Measurements from ENCODE around the gene LRP1.

The LRP1 gene

GRCh38 chr12:57190037-57190436 is 61.8 kb downstream of the LRP1 start:
- TF ChIP-seq, protein P1, sequence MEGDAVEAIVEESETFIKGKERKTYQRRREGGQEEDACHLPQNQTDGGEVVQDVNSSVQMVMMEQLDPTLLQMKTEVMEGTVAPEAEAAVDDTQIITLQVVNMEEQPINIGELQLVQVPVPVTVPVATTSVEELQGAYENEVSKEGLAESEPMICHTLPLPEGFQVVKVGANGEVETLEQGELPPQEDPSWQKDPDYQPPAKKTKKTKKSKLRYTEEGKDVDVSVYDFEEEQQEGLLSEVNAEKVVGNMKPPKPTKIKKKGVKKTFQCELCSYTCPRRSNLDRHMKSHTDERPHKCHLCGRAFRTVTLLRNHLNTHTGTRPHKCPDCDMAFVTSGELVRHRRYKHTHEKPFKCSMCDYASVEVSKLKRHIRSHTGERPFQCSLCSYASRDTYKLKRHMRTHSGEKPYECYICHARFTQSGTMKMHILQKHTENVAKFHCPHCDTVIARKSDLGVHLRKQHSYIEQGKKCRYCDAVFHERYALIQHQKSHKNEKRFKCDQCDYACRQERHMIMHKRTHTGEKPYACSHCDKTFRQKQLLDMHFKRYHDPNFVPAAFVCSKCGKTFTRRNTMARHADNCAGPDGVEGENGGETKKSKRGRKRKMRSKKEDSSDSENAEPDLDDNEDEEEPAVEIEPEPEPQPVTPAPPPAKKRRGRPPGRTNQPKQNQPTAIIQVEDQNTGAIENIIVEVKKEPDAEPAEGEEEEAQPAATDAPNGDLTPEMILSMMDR (IDR thresholded peaks at IDR 0.05; ENCODE audit: low read depth, low read length): no peak
- no peak for DNase-seq (ENCODE audit: extremely low read depth, low read depth)

GRCh38 chr12:57190821-57191220 is 62.5 kb downstream of the LRP1 start:
- no peak for DNase-seq (ENCODE audit: extremely low read depth, low read depth)
- TF ChIP-seq, protein P1 (IDR thresholded peaks at IDR 0.05; ENCODE audit: low read depth, low read length): no peak

GRCh38 chr12:57191410-57191809 is 63.1 kb downstream of the LRP1 start:
- no peak for DNase-seq (ENCODE audit: extremely low read depth, low read depth)
- TF ChIP-seq, protein P1 (IDR thresholded peaks at IDR 0.05; ENCODE audit: low read depth, low read length): no peak

- TF ChIP-seq, protein P1 (IDR thresholded peaks at IDR 0.05; ENCODE audit: low read depth, low read length): no peak
- no peak for DNase-seq (ENCODE audit: extremely low read depth, low read depth)
Observed at GRCh38 chr12:57192920-57193319, 64.6 kb downstream of the LRP1 start.

DNA sequence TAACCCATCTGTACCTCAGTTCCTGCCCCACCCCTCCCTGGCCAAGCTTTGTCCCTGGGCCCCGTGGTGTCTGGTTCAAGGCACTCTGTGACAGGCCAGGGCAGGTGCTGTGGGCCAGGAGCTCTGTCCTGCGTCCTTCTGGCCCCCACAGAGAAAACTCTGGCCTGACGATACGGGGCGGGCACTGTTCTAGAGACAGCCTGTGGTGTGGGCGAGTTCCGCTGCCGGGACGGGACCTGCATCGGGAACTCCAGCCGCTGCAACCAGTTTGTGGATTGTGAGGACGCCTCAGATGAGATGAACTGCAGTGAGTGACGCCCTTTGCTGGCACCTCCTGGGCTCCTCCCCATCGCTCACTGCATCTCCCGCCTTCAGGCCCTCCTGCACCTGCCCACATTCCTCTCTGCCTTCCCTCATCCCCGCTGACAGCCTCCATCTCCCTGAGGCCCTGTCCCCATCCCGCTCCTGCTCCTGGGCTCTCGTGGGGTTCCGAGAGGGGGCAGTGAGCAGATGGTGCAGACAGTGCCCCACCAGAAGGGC is 65.5 kb downstream of the LRP1 start:
- TF ChIP-seq, protein P1 (IDR thresholded peaks at IDR 0.05; ENCODE audit: low read depth, low read length): no peak
- DNase-seq (ENCODE audit: extremely low read depth, low read depth): no peak

DNA sequence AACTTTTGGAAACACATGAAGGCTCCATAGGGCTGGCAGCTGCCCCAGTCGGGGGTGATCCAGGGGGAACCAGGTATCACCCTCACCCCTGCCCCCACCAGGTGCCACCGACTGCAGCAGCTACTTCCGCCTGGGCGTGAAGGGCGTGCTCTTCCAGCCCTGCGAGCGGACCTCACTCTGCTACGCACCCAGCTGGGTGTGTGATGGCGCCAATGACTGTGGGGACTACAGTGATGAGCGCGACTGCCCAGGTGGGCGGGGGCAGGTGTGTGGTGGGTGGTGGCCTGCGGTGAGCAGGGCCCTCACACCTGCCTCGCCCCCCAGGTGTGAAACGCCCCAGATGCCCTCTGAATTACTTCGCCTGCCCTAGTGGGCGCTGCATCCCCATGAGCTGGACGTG is 66.0 kb downstream of the LRP1 start:
- TF ChIP-seq, protein P1 (IDR thresholded peaks at IDR 0.05; ENCODE audit: low read depth, low read length): no peak
- DNase-seq (ENCODE audit: extremely low read depth, low read depth): no peak

DNA sequence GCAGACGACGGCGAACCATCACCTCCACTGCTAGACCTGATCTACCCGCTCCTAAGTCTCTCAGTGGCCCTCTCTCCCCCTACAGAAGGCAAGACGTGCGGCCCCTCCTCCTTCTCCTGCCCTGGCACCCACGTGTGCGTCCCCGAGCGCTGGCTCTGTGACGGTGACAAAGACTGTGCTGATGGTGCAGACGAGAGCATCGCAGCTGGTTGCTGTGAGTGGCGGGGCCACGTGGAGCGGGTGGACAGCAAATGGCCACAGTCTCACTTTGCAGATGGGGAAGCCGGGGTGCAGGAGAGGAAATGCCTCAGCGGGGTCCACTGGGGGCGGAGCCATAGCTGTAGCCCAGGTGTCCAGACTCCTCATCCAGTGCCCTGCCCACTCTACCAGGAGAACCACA is 66.9 kb downstream of the LRP1 start:
- TF ChIP-seq, protein P1 (IDR thresholded peaks at IDR 0.05; ENCODE audit: low read depth, low read length): no peak
- no peak for DNase-seq (ENCODE audit: extremely low read depth, low read depth)

Measured in AG09319 (cell line).